Neural cell (in vitro differentiated cells): Measurements from ENCODE around the gene LRCOL1.

Experiments
- EP300 ChIP-seq: fragments of 450-650 bp; conservative IDR thresholded peaks from 2 replicates; pipeline ENCODE4 v1.6.1; 2014; ENCODE audit warnings: antibody characterized with exemption, mild to moderate bottlenecking, moderate library complexity; ENCODE audit not compliant: poor library complexity, severe bottlenecking
- EZH2 ChIP-seq: fragments of 200-600, 300-800 bp; shearing (Covaris generic), sonication (generic); IDR thresholded peaks from 2 replicates; pipeline ENCODE4 v1.6.1; 2014; ENCODE audit warnings: antibody characterized with exemption, low read length, borderline replicate concordance, mild to moderate bottlenecking; ENCODE audit not compliant: insufficient read depth, poor library complexity, severe bottlenecking
- MXI1 ChIP-seq: fragments of 450-650 bp; conservative IDR thresholded peaks from 2 replicates; pipeline ENCODE4 v1.6.1; 2014; ENCODE audit warnings: antibody characterized with exemption, mild to moderate bottlenecking; ENCODE audit not compliant: poor library complexity, severe bottlenecking
- POLR2AphosphoS5 ChIP-seq: IDR thresholded peaks from 2 replicates; pipeline ENCODE4 v1.6.1; 2012
- RAD21 ChIP-seq: fragments of 450-650 bp; conservative IDR thresholded peaks from 2 replicates; pipeline ENCODE4 v1.6.1; 2014; ENCODE audit warnings: antibody characterized with exemption, mild to moderate bottlenecking, moderate library complexity
- TAF1 ChIP-seq: IDR thresholded peaks from 2 replicates; pipeline ENCODE4 v1.6.1; 2012; ENCODE audit warnings: low read depth
- TF ChIP-seq, protein P1 (sequence below): fragments of 450-650 bp; IDR thresholded peaks from 2 replicates; pipeline ENCODE4 v1.5.1; 2014; ENCODE audit warnings: antibody characterized with exemption, mild to moderate bottlenecking, moderate library complexity; ENCODE audit not compliant: poor library complexity, severe bottlenecking
- TF ChIP-seq, protein P2 (sequence below): IDR thresholded peaks from 2 replicates; pipeline ENCODE4 v1.6.1; 2012; ENCODE audit warnings: borderline replicate concordance

DNA sequence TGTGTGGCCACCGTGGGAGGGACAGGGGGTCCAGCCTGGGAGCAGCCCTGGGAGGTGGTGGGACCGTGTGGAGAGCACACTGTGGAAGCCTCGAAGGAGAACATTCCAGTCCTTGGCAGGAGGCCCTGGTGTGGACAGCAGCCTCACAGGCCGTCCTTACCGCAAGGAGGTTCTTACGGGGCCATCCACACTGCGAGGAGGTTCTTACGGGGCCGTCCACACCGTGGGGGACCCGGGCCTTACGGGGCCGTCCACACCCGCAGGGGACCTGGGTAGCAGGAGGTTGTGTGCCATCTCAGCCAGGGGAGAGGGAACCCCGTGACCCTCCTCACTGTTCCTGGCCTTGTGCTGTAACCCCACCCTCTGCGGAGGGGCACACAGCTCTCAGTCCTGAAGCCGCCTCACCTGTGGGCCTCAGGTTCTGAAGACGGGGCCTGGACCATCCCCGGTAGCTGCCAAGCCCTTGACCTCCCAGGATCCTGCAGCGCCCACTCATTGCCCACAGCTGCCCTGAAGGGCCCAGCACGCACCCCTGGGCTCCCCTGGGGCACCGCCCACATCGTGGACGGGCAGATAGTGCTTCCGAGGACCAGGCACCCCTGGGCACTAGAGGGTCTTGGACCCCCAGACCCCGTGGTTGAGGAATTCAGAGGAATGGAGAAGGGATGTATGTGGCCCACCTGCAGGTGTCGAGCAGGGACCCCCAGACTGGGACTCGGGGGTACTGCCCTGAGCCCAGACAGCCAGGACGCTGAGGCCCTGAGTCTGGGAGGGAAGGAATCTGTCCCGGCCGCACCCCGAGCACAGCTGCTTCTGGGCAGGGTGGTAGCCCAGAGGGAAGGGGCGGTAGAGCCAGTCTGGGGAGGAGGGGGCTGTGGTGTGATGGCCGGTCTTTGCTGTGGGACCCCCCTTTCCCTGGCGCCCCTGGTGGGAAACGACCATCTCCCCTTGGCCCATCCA is 37.3 kb downstream of the LRCOL1 start:
- TF ChIP-seq, protein P1, sequence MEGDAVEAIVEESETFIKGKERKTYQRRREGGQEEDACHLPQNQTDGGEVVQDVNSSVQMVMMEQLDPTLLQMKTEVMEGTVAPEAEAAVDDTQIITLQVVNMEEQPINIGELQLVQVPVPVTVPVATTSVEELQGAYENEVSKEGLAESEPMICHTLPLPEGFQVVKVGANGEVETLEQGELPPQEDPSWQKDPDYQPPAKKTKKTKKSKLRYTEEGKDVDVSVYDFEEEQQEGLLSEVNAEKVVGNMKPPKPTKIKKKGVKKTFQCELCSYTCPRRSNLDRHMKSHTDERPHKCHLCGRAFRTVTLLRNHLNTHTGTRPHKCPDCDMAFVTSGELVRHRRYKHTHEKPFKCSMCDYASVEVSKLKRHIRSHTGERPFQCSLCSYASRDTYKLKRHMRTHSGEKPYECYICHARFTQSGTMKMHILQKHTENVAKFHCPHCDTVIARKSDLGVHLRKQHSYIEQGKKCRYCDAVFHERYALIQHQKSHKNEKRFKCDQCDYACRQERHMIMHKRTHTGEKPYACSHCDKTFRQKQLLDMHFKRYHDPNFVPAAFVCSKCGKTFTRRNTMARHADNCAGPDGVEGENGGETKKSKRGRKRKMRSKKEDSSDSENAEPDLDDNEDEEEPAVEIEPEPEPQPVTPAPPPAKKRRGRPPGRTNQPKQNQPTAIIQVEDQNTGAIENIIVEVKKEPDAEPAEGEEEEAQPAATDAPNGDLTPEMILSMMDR: no peak
- TF ChIP-seq EZH2 (no peak), TAF1 (no peak), EP300 (no peak), RAD21 (no peak), POLR2AphosphoS5 (no peak), MXI1 (no peak)
- TF ChIP-seq, protein P2, sequence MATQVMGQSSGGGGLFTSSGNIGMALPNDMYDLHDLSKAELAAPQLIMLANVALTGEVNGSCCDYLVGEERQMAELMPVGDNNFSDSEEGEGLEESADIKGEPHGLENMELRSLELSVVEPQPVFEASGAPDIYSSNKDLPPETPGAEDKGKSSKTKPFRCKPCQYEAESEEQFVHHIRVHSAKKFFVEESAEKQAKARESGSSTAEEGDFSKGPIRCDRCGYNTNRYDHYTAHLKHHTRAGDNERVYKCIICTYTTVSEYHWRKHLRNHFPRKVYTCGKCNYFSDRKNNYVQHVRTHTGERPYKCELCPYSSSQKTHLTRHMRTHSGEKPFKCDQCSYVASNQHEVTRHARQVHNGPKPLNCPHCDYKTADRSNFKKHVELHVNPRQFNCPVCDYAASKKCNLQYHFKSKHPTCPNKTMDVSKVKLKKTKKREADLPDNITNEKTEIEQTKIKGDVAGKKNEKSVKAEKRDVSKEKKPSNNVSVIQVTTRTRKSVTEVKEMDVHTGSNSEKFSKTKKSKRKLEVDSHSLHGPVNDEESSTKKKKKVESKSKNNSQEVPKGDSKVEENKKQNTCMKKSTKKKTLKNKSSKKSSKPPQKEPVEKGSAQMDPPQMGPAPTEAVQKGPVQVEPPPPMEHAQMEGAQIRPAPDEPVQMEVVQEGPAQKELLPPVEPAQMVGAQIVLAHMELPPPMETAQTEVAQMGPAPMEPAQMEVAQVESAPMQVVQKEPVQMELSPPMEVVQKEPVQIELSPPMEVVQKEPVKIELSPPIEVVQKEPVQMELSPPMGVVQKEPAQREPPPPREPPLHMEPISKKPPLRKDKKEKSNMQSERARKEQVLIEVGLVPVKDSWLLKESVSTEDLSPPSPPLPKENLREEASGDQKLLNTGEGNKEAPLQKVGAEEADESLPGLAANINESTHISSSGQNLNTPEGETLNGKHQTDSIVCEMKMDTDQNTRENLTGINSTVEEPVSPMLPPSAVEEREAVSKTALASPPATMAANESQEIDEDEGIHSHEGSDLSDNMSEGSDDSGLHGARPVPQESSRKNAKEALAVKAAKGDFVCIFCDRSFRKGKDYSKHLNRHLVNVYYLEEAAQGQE: no peak
